Hematopoietic multipotent progenitor cell treated with erythropoietin and hydrocortisone succinate and interleukin-3 and kit ligand, for 6 days (in vitro differentiated cells): ENCODE data around the gene CD19.
"Not testable (repeated sequence)": the region's sequence is repeated elsewhere in the genome, so short reads cannot be mapped to it uniquely, and the experiment has no call there.

ENCODE experiments used
- DNase-seq: peaks from one replicate; pipeline ENCODE4 v3.0.0-alpha.2; 2015

The CD19 gene

DNA sequence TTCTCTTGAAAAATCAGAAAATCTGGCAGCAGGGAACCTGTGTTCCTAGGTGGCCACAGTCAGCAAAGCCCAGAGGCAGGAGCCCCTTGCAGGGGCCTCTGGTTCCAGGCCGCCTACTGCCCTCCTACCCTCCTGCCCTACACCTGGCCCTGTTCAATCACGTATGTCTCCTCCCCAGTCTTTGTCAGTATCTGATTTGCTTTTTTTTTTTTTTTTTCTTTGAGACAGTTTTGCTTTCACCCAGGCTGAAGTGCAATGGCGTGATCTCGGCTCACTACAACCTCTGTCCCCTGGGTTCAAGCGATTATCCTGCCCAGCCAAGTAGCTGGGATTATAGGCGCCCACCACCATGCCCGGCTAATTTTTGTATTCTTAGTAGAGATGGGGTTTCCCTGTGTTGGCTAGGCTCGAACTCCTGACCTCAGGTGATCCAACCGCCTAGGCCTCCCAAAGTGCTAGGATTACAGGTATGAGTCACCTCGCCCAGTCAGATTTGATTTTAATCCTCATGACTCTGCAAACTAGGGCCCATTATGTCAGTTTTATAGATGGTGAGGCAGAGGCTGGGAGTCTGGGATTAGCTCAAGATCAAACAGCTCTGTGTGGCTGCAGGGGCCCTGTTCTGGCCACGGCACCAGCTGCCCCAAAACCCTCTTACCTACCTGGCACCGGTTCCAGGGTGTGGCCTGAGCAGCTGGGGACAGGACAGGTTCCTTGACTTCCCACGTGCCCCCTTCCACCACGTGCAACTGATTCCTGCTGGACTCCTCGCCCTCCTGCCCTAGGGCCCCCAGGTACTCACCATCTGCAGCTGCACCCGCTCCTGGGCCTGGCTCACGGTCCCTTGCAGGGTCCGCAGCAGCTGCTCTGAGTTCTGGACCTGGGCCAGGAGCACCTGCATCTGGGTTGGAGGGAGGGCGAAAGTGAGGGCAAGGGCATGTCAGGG is 21.4 kb upstream of the CD19 start:
- no peak for DNase-seq

DNA sequence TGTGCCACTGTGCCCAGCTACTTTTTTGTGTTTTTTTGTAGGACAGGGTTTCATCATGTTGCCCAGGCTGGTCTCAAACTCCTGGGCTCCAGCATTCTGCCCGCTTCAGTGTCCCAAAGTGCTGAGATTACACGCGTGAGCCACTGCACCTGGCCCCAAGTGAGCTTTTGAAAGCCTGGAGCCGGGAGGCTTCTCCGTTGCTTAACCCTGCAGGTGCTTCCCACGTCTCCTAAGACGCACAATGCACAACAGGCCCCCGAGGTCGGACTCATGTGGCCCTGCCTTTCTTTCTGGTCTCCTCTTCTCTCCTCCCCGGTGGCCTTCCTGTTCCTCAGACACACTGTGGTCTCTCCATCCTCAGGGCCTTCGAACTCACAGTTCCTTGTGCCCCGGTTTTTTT is 19.2 kb upstream of the CD19 start:
- DNase-seq: no peak

GRCh38 chr16:28913946-28914724 is 17.6 kb upstream of the CD19 start:
- DNase-seq: no peak

- DNase-seq: no peak
Measured at GRCh38 chr16:28915181-28915580, 16.6 kb upstream of the CD19 start.

DNA sequence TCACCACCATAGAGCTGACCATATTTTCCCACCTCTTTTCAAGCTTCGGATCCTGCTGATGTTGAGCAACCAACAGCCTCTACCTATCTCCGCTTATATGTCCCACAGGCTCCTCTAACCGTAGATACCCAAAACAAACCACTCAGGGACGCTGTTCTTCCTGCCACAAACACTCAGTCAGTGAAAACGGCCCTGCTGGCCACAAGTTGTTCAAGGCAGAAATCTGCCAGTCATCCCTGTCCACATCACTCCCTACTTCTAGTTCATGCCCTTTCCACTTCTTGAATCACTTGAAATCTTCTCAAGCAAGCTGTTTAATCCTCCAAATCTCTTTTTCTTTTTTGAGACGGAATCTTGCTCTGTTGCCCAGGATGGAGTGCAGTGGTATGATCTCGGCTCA is 14.7 kb upstream of the CD19 start:
- no peak for DNase-seq

DNA sequence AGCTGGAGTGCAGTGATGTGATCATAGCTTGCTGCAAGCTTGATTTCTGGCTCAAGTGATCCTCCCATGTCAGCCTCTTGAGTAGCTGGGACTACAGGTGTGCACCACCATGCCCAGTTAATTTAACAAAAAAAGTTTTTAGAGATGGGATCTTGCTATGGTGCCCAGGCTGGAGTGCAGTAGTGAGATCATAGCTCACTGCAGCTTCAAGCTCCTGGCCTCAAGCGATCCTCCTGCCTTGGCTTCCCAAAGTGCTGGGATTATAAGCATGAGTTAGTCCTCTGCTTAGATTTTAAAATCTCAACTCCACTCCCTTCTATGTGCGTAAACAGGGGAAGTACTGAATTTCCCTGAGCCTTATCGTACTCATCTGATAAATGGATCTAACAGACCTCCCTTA is 13.1 kb upstream of the CD19 start:
- no peak for DNase-seq

DNA sequence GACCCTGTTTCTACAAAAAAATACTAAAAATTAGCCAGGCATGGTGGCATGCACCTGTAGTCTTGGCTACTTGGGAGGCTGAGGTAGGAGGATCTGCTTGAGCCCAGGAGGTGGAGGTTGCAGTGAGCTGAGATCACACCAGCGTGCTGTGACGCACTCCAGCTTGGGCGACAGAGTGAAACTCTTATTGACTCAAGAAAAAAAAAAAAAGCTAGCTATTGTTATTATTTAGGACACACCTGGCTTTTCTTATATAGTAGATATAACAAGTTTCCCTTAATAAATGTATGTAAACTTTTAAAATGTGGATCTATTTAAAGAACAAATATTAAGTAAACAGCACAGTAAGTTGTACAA is 8.6 kb upstream of the CD19 start:
- no peak for DNase-seq

DNA sequence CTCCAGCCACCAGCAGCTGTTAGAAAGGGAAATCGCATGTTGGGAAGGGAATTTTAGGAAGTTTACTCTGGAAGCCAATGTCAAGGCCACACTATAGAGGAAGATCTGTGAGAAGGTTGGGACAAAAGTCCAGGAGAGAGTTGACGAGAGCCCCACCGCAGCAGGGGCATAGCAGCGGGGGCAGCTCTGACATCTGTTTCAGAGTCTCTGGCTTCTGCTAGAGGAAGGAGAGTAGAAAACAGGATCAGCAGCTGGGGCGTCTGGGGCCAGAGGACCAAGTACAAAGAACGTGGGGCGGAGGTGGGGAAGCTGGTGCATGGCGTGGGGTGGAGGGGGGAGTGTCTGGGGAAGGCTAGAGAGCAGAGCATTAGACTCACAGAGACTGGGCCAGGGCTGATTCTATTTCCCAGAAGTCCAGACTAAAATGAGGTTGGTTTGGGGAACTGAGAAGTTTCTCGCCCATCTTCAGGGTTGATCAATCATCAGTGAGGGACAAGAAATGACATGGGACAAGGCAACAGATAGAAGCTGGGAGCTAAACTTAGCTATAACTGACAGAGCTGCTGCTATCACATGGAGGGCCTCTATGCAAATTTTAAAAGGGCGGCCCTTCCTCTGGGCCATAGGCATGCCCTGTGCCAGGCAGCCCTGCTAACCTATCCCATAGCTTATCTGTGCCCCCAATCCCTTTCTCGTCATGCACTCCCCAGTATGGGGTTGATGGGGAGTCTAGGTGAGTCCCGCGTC is 7.9 kb upstream of the CD19 start:
- peak; percentile 51 for DNase-seq

DNA sequence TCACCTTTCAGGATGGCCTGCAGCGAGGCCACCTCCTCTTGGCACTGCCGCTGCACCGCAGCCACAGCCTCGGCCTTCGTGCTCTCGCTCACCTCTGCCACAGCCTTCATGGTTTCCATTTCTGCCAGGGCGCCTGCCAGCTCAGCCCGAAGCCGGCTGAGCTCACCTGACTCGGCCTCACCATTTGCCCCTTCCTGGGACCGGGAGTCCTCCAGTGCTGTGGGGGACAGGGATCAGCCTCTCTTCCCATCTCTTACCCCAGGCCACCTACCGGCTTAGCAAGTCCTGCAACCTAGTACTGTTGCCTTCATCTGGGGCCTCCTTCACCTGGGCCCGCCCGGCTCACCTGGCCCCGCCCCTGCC is 7.4 kb upstream of the CD19 start:
- no peak for DNase-seq

- DNase-seq: peak; percentile 95
Measured at GRCh38 chr16:28924762-28925385, 6.9 kb upstream of the CD19 start, which contains the start of gene RABEP2. RABEP2 (minus strand) TSS chr16:28925238; CDS start chr16:28925163, 75 bp downstream.

DNA sequence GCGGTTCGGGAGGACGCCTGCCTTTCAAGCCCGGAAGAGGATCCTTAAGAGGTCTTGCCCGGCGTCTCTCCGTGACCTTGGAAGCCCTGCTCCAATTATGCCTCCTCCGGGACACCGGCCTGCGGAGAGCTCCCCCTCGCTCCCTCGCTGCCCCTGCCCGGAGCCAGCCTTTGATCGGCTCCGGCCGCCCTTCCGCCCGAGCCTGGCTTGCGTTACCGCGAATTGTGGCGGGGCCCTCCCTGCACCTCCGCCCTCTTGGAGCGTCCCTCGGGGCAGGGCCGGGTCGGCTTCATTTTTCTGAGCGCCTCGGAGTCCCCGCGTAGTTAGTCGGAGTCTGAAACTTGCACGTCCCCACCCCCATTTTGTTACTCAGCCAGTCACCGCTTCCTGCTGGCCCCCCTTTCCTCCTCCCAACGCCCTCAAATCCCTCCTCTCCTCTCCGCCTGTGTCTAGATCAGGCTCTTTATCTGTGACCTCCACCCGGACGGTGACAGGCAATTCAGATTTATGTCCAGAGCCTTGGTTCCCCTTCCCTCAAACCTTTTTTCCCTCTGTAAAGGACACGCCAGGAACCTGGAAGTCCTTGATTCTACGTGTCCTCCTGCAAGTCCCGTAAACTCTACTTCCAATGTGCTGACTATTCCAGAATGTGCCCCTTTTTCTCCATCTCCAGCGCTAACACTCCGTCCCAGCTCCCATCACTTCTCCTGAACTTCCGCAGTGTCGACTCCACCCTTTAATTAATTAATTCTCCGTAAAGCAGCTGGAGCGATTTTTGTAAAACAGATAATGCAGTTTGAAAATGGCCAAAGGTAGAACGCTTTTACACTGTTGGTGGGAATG is 6.2 kb upstream of the CD19 start:
- peak; percentile 93 for DNase-seq

GRCh38 chr16:28926284-28926683 is 5.5 kb upstream of the CD19 start:
- DNase-seq: not testable (repeated sequence)

DNA sequence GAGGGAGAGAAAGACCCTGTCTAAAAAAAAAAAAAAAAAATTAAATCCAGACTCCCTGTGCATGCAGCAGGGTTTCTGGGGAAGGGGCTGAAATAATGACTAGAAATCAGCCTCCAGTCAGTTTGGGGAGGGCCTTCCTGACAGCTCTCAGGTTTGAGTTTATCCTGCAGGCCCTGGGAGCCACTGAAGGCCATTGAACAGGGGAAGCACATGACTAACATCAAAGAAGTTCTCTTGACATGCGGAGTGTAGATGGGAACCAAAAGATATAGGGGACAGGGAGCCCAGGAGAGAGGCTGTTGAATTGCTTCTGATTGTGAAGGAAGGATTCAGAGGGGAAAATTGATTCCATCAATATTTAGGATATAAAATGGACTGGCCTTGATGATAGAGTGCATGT is 4.0 kb upstream of the CD19 start:
- no peak for DNase-seq

GRCh38 chr16:28930203-28930602 is 1.6 kb upstream of the CD19 start:
- no peak for DNase-seq

DNA sequence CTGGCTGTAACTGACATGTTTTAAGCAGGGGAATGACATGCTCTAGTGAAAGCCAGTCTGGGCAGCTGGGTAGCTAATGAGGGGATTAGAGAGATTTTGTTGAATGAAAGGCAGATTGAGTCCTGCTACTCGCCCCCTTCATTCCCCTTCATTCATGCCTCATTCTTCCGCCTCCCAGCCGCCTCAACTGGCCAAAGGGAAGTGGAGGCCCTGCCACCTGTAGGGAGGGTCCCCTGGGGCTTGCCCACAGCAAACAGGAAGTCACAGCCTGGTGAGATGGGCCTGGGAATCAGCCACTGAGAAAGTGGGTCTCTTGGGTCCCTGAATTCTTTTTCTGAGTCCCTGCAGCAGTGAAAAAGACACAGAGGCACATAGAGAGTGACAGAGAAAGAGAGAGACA is 1.1 kb upstream of the CD19 start:
- DNase-seq: no peak

DNA sequence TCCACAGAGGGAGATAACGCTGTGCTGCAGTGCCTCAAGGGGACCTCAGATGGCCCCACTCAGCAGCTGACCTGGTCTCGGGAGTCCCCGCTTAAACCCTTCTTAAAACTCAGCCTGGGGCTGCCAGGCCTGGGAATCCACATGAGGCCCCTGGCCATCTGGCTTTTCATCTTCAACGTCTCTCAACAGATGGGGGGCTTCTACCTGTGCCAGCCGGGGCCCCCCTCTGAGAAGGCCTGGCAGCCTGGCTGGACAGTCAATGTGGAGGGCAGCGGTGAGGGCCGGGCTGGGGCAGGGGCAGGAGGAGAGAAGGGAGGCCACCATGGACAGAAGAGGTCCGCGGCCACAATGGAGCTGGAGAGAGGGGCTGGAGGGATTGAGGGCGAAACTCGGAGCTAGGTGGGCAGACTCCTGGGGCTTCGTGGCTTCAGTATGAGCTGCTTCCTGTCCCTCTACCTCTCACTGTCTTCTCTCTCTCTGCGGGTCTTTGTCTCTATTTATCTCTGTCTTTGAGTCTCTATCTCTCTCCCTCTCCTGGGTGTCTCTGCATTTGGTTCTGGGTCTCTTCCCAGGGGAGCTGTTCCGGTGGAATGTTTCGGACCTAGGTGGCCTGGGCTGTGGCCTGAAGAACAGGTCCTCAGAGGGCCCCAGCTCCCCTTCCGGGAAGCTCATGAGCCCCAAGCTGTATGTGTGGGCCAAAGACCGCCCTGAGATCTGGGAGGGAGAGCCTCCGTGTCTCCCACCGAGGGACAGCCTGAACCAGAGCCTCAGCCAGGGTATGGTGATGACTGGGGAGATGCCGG is 769 bp downstream of the CD19 start:
- no peak for DNase-seq

GRCh38 chr16:28933171-28933570 is 1.4 kb downstream of the CD19 start:
- DNase-seq: no peak

GRCh38 chr16:28935346-28935745 is 3.6 kb downstream of the CD19 start:
- DNase-seq: peak; percentile 23

DNA sequence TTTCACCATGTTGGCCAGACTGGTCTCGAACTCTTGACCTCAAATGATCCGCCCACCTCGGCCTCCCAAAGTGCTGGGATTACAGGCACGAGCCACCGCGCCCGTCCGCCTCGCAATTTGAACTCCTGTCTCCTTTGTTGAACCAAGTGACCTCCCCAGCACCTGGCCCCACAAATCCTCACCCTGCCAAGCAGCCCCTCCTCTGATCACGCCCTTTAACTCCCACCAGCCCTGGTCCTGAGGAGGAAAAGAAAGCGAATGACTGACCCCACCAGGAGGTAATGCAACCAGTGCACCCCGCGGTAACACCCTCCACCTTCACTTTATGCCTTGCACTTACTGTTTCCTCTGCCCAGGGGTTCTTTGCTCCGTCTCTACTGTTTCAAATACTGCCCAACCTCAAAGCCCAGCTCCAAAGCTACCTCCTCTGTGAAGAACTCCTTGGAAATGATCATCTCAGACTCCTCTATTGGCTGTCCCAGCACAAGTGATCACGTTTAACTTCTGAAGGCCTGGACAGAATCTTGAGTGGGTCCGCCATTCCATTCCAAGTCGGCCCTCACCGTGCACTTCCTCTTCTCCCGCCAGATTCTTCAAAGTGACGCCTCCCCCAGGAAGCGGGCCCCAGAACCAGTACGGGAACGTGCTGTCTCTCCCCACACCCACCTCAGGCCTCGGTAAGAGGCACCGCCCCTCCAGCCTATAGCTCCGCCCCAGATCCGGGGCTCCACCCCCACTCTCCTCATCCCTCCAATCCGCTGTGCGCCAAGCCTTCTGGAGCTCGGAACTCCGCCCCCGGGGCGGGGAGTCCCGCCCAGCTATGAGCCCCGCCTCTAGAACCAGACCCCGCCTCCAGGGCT is 4.4 kb downstream of the CD19 start:
- DNase-seq: peak; percentile 97

GRCh38 chr16:28936784-28937155 is 5.0 kb downstream of the CD19 start:
- no peak for DNase-seq
